K562 (cell line): ENCODE data around the gene C3orf70.

Experiments
- ARID1B ChIP-seq: fragments of 450-650 bp; IDR thresholded peaks from 2 replicates; pipeline ENCODE4 v1.6.1; 2016; ENCODE audit warnings: antibody characterized with exemption, mild to moderate bottlenecking, inconsistent platforms
- EZH2 ChIP-seq: IDR thresholded peaks from 2 replicates; pipeline ENCODE4 v1.6.1; 2012; ENCODE audit warnings: low read depth, mild to moderate bottlenecking, inconsistent platforms, low read length, borderline replicate concordance
- KDM4B ChIP-seq, 2 experiments: fragments of 450-650 bp in 1 of 2; sonication (generic) in 1 of 2; IDR thresholded peaks; 2 replicates each; pipeline ENCODE4 v1.6.1; 2016 to 2017; ENCODE audit warnings: borderline replicate concordance in 2 of 2, antibody characterized with exemption in 1 of 2, low read depth in 1 of 2, mild to moderate bottlenecking in 1 of 2
- MAX ChIP-seq: sonication (generic); formaldehyde crosslinking; IDR thresholded peaks from 2 replicates; pipeline ENCODE4 v1.9.0; 2022; ENCODE audit warnings: mild to moderate bottlenecking, missing genetic modification reagents
- NFIC ChIP-seq: fragments of 450-650 bp; IDR thresholded peaks from 2 replicates; pipeline ENCODE4 v1.6.1; 2017; ENCODE audit warnings: mild to moderate bottlenecking, inconsistent platforms
- NFRKB ChIP-seq: fragments of 450-650 bp; IDR thresholded peaks from 2 replicates; pipeline ENCODE4 v1.6.1; 2016; ENCODE audit warnings: low read depth
- NR2C2 ChIP-seq, 2 experiments: fragments of 200-800 bp in 1 of 2; sonication (Bioruptor generic) in 1 of 2; sonication (generic) in 1 of 2; formaldehyde crosslinking in 1 of 2; IDR thresholded peaks; 2 replicates each; pipeline versions ENCODE4 v1.6.1 to v1.8.0; 2016 to 2022; ENCODE audit warnings: mild to moderate bottlenecking in 1 of 2, missing compliant biosample characterization in 1 of 2, missing genetic modification characterization in 1 of 2, missing genetic modification reagents in 1 of 2
- POLR2AphosphoS5 ChIP-seq: IDR thresholded peaks from 2 replicates; pipeline ENCODE4 v1.6.1; 2011; ENCODE audit warnings: mild to moderate bottlenecking, low read depth, low read length, moderate library complexity; ENCODE audit not compliant: control insufficient read depth, insufficient read depth
- STAT5A ChIP-seq: IDR thresholded peaks from 2 replicates; pipeline ENCODE4 v1.6.1; 2012; ENCODE audit warnings: low read length, inconsistent platforms, borderline replicate concordance
- STAT5B ChIP-seq: fragments of 250-450 bp; sonication (Bioruptor Pico); IDR thresholded peaks from 2 replicates; pipeline ENCODE4 v1.8.0; 2021; ENCODE audit warnings: mild to moderate bottlenecking, inconsistent platforms
- ZFP36 ChIP-seq: fragments of 150-350 bp; IDR thresholded peaks from 2 replicates; pipeline ENCODE4 v1.6.1; 2018; ENCODE audit warnings: low read length, low read depth; ENCODE audit not compliant: partially characterized antibody
- ZNF766 ChIP-seq: fragments of 200-800 bp; sonication (Bioruptor generic); conservative IDR thresholded peaks from 2 replicates; pipeline ENCODE4 v1.6.1; 2016; ENCODE audit warnings: missing genetic modification characterization, missing compliant biosample characterization
- TF ChIP-seq, protein P1 (sequence below): fragments of 250-450 bp; sonication (Bioruptor Pico); IDR thresholded peaks from 2 replicates; pipeline ENCODE4 v1.5.1; 2021; ENCODE audit warnings: mild to moderate bottlenecking
- TF ChIP-seq, protein P2 (sequence below), 3 experiments: IDR thresholded peaks in 2 of 3; conservative IDR thresholded peaks in 1 of 3; 2 replicates each; pipeline ENCODE4 v1.5.1; 2011 to 2012; ENCODE audit warnings: low read length in 3 of 3, mild to moderate bottlenecking in 3 of 3, control low read depth in 2 of 3, improper control_type of control experiment in 1 of 3, inconsistent platforms in 1 of 3, low read depth in 1 of 3, mixed read lengths in 1 of 3, moderate library complexity in 1 of 3; ENCODE audit not compliant: insufficient read depth in 2 of 3

DNA sequence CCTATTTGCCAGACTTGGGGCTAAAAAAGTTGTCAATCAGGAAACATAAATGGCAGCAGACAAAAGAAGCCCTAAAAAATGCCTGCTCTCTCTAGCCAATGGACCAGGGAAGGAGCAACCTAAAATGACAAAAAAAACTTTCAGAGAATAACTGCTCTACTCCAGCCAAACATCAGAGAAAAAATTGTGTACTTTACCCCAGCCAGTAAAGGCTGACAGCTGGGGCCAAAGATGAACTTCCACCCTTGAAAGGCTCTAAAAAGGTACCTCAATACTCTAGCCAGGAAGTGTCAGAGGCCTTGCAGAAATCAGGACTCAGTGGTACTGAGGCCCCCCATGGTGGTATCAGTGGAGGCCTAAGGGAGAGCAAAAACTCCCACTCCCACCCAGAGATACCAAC lies 18.4 kb downstream of the C3orf70 start:
- TF ChIP-seq ZNF766 (CRISPR knock-in tag) = no peak
- no peak for TF ChIP-seq EZH2
- TF ChIP-seq POLR2AphosphoS5 = no peak
- no peak for TF ChIP-seq STAT5B (CRISPR knock-in tag)
- TF ChIP-seq MAX (CRISPR knock-in tag) = no peak
- TF ChIP-seq NFRKB = no peak
- no peak for TF ChIP-seq NFIC
- TF ChIP-seq, protein P1, sequence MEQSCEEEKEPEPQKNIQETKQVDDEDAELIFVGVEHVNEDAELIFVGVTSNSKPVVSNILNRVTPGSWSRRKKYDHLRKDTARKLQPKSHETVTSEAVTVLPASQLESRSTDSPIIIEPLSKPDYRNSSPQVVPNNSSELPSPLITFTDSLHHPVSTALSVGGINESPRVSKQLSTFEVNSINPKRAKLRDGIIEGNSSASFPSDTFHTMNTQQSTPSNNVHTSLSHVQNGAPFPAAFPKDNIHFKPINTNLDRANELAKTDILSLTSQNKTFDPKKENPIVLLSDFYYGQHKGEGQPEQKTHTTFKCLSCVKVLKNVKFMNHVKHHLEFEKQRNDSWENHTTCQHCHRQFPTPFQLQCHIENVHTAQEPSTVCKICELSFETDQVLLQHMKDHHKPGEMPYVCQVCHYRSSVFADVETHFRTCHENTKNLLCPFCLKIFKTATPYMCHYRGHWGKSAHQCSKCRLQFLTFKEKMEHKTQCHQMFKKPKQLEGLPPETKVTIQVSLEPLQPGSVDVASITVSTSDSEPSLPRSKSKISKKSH (CRISPR knock-in tag) = no peak
- no peak for TF ChIP-seq KDM4B (IDR thresholded peaks at IDR 0.05; ENCODE audit: borderline replicate concordance in 2 of 2, low read depth in 1 of 2)
- no peak for TF ChIP-seq ZFP36
- TF ChIP-seq, protein P2, sequence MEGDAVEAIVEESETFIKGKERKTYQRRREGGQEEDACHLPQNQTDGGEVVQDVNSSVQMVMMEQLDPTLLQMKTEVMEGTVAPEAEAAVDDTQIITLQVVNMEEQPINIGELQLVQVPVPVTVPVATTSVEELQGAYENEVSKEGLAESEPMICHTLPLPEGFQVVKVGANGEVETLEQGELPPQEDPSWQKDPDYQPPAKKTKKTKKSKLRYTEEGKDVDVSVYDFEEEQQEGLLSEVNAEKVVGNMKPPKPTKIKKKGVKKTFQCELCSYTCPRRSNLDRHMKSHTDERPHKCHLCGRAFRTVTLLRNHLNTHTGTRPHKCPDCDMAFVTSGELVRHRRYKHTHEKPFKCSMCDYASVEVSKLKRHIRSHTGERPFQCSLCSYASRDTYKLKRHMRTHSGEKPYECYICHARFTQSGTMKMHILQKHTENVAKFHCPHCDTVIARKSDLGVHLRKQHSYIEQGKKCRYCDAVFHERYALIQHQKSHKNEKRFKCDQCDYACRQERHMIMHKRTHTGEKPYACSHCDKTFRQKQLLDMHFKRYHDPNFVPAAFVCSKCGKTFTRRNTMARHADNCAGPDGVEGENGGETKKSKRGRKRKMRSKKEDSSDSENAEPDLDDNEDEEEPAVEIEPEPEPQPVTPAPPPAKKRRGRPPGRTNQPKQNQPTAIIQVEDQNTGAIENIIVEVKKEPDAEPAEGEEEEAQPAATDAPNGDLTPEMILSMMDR (IDR thresholded peaks at IDR 0.05 in 2 of 3, conservative IDR thresholded peaks at IDR 0.05 in 1 of 3; ENCODE audit: insufficient read depth in 2 of 3, low read depth in 1 of 3, low read length in 3 of 3) = no peak
- TF ChIP-seq STAT5A = no peak
- no peak for TF ChIP-seq NR2C2 (CRISPR knock-in tag; IDR thresholded peaks at IDR 0.05)
- no peak for TF ChIP-seq NR2C2 (tag; IDR thresholded peaks at IDR 0.05)
- no peak for TF ChIP-seq ARID1B
